HCEC 1CT (cell line): ENCODE results near the gene CILP2.
A peak's percentile ranks its signal among the peaks of the same experiment; 100 is the strongest.

ENCODE experiments used
- DNase-seq: peaks from one replicate; pipeline ENCODE4 v3.0.0-alpha.2; 2017

Gene CILP2

GRCh38 chr19:19529783-19530422, 8.2 kb upstream of the CILP2 start:
- no peak for DNase-seq

DNA sequence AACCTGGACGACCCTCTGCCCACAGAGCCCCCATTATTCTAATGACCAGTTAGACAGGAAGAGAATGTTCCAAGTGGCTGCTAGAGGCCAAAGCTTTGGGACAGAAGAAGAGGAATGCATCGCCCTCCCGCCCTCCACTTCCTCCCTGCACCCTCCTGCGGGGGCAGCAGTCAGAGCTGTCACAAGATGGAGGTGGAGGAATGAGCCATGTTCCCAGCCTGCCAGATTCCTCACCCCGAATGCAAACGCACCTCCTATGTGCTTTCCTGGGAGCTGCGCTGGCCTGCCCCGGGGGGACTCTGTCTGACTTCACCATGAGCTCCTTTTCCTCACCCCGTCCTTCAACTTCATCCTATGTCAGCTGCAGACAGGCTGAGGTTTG, 7.7 kb upstream of the CILP2 start:
- DNase-seq = no peak

GRCh38 chr19:19530889-19531288, 7.2 kb upstream of the CILP2 start:
- DNase-seq = no peak

DNA sequence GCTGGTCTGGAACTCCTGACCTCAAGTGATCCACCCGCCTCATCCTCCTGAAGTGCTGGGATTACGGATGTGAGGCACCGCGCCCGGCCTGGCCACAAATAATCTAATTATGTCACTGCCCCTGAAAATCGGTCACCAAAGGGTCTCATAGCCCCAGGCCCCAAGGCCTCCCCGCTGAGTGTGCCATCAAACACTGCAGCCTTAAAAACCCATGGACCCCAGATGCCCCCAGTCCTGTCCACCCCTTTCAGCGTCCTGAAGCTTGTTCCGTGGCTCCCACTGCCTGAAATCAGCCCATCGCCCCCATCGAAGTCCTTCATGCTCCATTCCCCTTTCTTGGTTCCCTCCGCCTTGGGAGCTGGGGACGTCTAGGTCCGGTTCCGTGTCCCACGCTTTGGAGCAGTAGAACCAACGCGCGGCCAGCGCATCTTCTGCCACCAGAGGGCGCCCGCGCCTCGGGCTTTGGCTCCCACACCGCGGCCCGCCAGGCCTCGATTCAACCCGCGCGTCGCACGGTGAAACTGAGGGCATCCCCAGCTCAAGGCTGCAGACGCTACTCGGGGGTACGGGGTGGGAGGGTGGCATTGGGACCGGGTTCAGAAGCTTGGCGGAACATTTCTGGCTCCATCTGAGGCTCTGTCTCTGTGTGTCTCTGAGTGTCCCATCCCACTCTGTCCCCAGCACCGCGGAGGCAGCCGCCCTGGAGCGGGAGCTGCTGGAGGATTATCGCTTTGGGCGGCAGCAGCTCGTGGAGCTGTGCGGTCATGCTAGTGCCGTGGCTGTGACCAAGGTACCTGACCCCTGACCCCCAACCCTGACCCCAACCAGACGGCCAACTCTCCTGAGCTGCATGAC, 5.9 kb upstream of the CILP2 start:
- DNase-seq = peak; percentile 37

DNA sequence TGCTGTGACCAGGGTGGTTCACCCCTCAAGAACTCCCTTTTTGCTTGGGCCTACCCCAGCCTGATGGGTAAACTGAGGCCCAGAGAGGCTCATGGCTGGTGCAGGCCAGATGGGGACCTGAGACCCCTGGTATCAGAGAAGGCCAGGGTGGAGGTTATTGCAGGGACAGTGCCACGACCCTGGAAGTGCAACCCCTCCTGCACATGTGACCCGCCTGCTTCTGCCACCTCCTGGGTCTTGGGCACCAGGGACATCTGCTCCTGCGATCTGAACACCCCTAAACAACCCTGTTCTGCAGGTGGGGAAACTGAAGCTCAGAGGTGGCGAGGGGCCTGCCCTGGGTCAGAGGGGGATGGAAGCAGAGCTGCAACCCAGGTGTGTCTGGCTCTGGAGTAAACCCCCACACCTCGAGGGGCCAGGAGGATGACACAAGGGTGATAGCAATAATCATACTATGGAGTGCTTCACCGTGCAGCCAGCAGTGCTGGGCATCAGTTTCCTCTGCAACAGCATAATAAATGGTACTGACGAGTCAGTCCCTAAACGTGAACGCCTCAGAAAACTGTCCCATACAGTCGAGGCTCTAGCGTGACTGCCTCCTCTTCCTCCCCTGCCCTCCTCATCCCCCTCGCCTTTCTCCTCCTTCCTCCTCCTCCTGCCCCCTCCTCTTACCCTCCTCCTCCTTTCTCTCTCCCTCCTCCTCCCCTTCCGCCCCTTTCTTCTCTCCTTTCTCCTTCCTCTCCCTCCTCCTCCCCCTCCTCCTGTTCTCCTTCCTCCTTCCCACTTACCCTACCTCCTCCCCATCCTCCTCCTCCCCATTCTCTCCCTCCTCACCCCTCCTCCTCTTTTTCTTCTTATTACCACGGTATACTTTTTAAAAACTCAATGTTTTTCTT, 5.0 kb upstream of the CILP2 start:
- no peak for DNase-seq

GRCh38 chr19:19533841-19534240, 4.2 kb upstream of the CILP2 start:
- no peak for DNase-seq

- DNase-seq = no peak
Measured at GRCh38 chr19:19534556-19535265, 3.4 kb upstream of the CILP2 start.

- no peak for DNase-seq
Measured at GRCh38 chr19:19535311-19536191, 2.5 kb upstream of the CILP2 start.

- DNase-seq = no peak
Measured at GRCh38 chr19:19537075-19538048, 703 bp upstream of the CILP2 start.

DNA sequence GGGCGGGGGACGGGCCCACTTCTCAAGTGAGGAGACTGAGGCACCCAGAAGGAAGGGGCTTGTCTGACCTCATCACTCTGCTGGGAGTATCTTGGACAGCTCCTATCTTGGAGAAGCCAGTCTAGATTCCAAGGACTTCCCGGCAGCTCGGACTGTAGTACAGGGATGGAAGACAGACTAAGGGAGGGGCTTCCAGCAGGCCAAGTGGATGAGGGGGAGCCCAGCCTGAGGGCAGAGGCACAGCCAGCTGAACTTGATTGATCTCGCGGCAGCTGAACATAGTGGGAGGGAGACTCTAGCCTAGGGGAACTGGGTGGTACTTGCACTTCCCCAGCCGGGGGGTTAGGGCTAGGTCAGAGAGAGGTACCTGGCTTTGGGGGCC, 711 bp downstream of the CILP2 start:
- no peak for DNase-seq

DNA sequence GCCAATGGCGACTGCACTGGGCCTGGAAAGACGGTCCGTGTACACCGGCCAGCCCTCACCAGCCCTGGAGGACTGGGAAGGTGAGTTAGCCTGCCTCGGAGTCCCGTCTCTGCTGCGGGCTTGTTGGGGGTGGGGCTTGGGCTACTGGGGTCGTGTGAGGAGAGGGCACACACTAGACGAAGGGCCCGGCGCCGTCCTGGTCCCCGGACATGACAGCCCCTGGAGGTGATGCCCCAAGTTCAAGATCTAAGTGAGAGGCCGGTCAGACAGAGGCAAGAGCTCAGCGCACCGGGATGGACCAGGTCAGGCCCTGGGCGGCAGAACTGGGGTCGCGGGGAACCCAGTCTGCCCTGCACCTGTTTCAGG, 1.6 kb downstream of the CILP2 start:
- DNase-seq = no peak

DNA sequence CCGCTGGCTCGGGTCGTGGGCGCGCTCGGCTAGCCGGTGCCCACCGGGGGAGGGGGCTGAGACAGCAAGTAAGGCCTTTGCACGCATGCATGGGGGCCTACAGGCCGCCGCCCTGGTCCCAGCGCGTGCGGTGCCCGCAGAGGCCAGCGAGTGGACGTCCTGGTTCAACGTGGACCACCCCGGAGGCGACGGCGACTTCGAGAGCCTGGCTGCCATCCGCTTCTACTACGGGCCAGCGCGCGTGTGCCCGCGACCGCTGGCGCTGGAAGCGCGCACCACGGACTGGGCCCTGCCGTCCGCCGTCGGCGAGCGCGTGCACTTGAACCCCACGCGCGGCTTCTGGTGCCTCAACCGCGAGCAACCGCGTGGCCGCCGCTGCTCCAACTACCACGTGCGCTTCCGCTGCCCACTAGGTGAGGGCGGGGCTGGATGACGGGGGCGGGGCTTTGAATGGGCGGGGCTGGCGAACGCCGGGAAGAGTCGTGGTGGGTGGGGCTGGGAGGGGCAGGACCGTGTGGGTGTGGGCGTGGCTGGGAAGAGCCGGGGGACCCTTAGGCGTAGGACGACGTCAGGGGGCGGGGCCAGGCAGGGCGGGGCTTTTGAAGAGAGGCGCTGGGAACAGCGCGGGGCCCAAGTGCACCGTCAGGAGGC, 2.1 kb downstream of the CILP2 start:
- DNase-seq = no peak

- no peak for DNase-seq
Measured at GRCh38 chr19:19540715-19541515, 2.9 kb downstream of the CILP2 start.

DNA sequence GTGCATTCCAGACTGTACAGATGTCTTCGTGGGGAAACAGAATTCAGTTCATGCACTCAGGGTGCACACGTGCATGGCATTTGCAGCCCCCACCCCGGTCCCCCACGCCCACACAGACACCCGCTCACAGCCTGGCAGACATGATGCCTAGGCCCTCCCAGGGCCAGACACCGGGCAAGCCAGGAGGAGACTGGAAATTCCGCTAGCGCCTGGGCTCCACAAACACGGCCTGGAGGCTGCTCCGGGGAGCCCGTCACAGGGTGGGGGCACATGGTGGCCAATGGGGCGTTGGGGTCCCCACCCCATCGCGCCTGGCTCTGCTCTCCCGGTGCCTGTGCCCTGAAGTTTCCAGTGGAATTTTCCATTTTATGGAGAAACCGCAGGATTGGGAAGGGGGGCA, 3.6 kb downstream of the CILP2 start:
- DNase-seq = no peak

- DNase-seq = no peak
Measured at GRCh38 chr19:19542507-19542906, 4.4 kb downstream of the CILP2 start.

DNA sequence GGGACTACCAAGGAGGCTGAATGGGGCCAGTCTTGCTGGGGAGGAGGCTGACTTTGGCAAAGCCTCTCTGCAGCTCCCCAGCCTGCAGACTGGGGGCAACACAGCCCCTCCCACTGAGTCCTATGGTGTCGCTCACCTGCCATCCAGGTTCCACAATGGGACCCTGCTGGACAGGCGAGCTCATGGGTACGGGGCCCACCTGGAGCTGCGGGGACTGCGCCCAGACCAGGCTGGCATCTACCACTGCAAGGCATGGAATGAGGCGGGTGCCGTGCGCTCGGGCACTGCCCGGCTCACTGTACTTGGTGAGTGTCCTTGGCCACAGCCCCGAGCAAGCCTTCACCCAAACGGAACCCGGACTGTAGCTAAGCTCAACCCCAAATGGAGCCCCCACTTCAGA, 5.0 kb downstream of the CILP2 start:
- no peak for DNase-seq

DNA sequence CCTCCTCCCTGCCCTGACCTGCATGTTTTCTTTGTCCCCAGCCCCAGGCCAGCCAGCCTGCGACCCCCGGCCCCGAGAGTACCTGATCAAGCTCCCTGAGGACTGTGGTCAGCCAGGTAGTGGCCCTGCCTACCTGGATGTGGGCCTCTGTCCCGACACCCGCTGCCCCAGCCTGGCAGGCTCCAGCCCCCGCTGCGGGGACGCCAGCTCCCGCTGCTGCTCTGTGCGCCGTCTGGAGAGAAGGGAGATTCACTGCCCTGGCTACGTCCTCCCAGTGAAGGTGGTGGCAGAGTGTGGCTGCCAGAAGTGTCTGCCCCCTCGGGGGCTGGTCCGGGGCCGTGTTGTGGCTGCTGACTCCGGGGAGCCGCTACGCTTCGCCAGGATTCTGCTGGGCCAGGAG, 5.6 kb downstream of the CILP2 start:
- DNase-seq = no peak

GRCh38 chr19:19544257-19544953, 6.3 kb downstream of the CILP2 start:
- no peak for DNase-seq
